Tracheal epithelial cell (primary cell): Measurements from ENCODE around the gene MRPS31. TPM values are rescaled to one million over a fixed set of nuclear protein-coding genes. Genes with fewer than 3 reads are reported as not detected.

Experiments used
- total RNA-seq: library from RNA; depleted of rRNA; stranded (reverse); fragments of >200 nt; gene quantifications from 2 replicates; pipeline ENCODE4 v1.2.1, GENCODE V29; 2014

The MRPS31 gene
- total RNA-seq: 11.1 and 18.5 TPM in 2 replicates

DNA sequence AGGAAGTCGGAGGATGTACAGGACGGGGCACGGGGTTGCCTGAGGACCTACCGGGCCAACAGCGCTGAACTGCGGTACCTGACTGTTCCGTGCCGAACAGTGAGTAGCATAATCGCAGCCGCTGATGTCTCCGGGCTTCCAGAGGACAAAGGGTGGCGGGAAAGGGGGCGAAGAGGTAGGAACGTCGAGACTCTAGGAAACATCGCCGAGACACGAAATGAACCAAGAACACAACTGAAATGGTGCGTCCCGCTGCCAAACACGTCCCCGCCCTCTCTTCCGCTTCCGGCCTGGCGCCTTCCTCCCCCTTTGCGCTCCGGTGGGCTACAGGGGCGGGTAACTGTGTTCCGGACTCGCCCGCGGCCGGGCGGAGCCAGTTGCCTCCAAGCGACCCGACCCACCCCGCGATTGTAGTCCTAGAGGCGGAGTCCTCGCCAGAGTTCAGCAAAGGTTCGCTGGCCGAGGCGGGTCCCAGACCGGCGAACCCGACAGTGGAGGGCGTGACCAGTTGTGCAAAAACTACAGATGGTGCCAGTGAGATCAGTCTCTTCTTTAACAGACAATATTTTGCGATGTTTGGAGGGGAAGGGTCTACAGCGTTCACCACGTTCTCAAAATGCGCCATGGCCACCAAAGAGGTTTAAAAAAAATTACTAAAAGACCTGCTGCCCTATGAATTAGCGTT, at the start of gene MRPS31:
Gene MRPS31 (minus strand): TSS at position 257 of the 685 bp plus-strand sequence. CDS start 54 bp downstream, at position 203.

DNA sequence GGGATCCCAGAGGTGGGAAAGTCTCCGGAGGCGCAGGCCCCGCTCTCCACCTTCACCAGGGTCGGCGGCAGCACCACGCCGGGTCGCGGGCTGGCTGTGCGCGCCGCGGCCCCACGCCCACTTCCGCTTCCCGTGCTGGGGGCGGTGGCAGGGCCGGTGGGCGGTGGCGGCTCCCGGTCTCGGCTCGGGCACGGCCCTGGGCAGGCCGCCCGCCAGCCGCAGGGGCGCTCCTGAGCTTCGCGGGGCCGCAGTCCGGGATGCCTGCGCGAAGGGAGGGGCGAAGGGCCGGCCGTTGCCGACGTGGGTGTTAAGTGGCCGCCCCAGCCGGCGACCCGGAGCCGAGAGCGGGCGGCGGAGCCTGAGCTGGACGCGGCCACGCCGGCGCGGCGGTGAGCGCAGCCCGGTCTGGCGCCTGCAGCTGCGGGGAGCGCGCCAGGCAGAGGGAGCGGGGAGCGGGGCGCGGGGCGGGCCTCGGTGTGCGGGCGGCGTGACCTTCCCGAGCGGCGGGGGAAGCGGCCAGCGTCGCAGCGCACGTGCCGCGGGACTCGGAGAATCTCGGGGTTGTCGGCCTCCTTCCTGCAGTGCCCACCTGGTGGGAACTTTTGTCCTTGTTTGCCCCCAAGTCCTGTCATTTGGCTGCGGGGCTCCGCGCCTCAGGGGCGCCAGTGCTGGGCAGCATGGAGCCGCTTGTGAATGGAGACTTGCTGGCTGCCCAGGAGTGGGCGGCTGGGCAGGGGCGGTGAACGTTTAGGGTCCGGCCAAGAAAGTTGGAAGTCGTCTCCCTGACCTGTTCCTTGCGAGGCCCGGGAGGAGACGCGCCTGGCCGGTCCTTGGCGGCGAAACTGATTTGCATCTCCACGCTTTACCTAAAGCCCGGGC, 18.5 kb upstream of the MRPS31 start, which contains the start of gene SLC25A15:
Gene SLC25A15 (plus strand): TSS at position 337 of the 879 bp plus-strand sequence. CDS start 3,616 bp downstream, outside the sequence.

Other genes with a start within 250 kb of the MRPS31 start
- 7.2 and 13.2 TPM in 2 replicates for gene FOXO1, start 104.5 kb downstream of the MRPS31 start, total RNA-seq
- gene SLC25A15, start 18.4 kb upstream of the MRPS31 start, total RNA-seq: 24.3 and 27.2 TPM in 2 replicates
- gene ELF1, start 248.1 kb upstream of the MRPS31 start, total RNA-seq: 68.2 and 84.2 TPM in 2 replicates